ENCODE measurements around the gene FOXC1. TPM values are rescaled to one million over a fixed set of nuclear protein-coding genes. Genes with fewer than 3 reads are reported as not detected.

The FOXC1 gene
- total RNA-seq, 1 experiment from 2014 or later = 40.7 TPM

DNA sequence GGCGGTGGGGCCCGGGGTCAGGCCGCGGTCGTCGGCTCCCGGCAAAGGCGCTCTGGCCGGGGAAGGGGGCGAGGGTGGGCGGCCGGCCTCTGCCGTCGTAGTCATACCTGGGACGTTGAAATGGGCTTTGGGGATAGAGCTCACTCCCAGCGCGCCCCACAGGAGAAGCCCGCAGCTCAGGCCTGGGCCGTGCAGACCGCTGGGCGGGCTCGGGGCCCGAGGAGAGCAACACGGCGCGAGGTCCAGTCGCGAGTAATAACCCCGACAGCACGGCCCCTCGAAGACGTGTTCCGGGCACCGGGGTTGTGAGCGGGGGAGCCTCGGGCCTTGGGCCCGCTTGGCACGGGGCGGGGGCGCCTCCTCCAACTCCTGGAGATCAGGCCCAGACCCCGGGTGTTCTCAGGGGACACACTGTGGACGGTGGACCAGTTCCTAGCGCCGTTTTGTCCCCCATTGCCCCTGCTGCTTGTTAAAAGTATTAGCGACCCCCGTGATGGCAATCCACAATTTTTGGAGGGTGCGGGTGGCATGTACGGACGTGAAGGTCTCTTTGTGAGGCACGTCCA is 10.9 kb downstream of the FOXC1 start:
- CTCF ChIA-PET = no interaction called here
- no peak overlapping the region for H2AFZ ChIP-seq (ENCODE audit: low read depth, low read length, poor library complexity, severe bottlenecking)
- H3K9ac ChIP-seq (ENCODE audit: low read length) = no peak overlapping the region
- H3K27me3 ChIP-seq (ENCODE audit: insufficient read depth, low read length) = no peaks in the 10 kb centered on the region
- H3K4me2 ChIP-seq (ENCODE audit: low read length) = no peak overlapping the region
- no peaks in the 10 kb centered on the region for H3K9me2 ChIP-seq (ENCODE audit: insufficient read depth)
- H3K4me1 ChIP-seq (ENCODE audit: control insufficient read depth in 1 of 2, insufficient read depth in 2 of 2, low read length in 2 of 2) = no peaks in the 10 kb centered on the region
- H3K36me3 ChIP-seq (ENCODE audit: control insufficient read depth in 1 of 2, insufficient read depth in 2 of 2, low read length in 2 of 2) = no peaks in the 10 kb centered on the region
- no peaks in the 10 kb centered on the region for H4K20me1 ChIP-seq (ENCODE audit: insufficient read depth)
- TF ChIP-seq ZNF274 (IDR thresholded peaks at IDR 0.05; ENCODE audit: low read depth, low read length) = no peak
- TF ChIP-seq, protein P1, sequence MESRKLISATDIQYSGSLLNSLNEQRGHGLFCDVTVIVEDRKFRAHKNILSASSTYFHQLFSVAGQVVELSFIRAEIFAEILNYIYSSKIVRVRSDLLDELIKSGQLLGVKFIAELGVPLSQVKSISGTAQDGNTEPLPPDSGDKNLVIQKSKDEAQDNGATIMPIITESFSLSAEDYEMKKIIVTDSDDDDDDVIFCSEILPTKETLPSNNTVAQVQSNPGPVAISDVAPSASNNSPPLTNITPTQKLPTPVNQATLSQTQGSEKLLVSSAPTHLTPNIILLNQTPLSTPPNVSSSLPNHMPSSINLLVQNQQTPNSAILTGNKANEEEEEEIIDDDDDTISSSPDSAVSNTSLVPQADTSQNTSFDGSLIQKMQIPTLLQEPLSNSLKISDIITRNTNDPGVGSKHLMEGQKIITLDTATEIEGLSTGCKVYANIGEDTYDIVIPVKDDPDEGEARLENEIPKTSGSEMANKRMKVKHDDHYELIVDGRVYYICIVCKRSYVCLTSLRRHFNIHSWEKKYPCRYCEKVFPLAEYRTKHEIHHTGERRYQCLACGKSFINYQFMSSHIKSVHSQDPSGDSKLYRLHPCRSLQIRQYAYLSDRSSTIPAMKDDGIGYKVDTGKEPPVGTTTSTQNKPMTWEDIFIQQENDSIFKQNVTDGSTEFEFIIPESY (IDR thresholded peaks at IDR 0.05; ENCODE audit: extremely low read depth, insufficient replicate concordance, low read length) = no peak
- no peak for TF ChIP-seq FOSL1 (IDR thresholded peaks at IDR 0.05; ENCODE audit: low read depth)
- no peak for TF ChIP-seq YY1 (IDR thresholded peaks at IDR 0.05; ENCODE audit: extremely low read depth, insufficient replicate concordance, low read depth, low read length)
- no peak for TF ChIP-seq POLR2AphosphoS5 (IDR thresholded peaks at IDR 0.05; ENCODE audit: low read depth, low read length)
- no peak for TF ChIP-seq CBX3 (IDR thresholded peaks at IDR 0.05; ENCODE audit: low read depth)
- no peak for TF ChIP-seq EGR1 (IDR thresholded peaks at IDR 0.05; ENCODE audit: low read depth)
- intact Hi-C loops (cut with micrococcal nuclease) = no loop called here
- RAD21 ChIA-PET (ENCODE audit: low non-redundant PET in 1 of 2, low total read pairs in 2 of 2, uncharacterized antibody in 2 of 2, unreplicated experiment in 2 of 2) = no interaction called here
- DNase-seq (ENCODE audit: low read depth, low spot score) (no peak), ATAC-seq (no peak)
- no TSS peak for BruUV-seq (replicated peaks)
- H3K4me3 ChIP-seq (replicated peaks in 1 of 2; ENCODE audit: low read depth in 1 of 2, low read length in 2 of 2) = no peak overlapping the region
- no peaks in the 10 kb centered on the region for H3K79me2 ChIP-seq (ENCODE audit: insufficient read depth, low read length)
- POLR2A ChIA-PET = interaction anchor here (0.6 kb wide), 1 partner anchor 1204 kb away, joined by 3 read pairs; no protein-coding TSS in a partner anchor
- H3K9me3 ChIP-seq (ENCODE audit: control insufficient read depth in 1 of 2, insufficient read depth in 1 of 2, low read depth in 1 of 2, low read length in 2 of 2) = no peaks in the 10 kb centered on the region
- no peak overlapping the region for H3K27ac ChIP-seq (ENCODE audit: low read depth, low read length)

Data from HCT116 (cell line).